ENCODE results near the gene KLHDC10.
"Not testable (repeated sequence)": the region's sequence is repeated elsewhere in the genome, so short reads cannot be mapped to it uniquely, and the experiment has no call there.

DNA sequence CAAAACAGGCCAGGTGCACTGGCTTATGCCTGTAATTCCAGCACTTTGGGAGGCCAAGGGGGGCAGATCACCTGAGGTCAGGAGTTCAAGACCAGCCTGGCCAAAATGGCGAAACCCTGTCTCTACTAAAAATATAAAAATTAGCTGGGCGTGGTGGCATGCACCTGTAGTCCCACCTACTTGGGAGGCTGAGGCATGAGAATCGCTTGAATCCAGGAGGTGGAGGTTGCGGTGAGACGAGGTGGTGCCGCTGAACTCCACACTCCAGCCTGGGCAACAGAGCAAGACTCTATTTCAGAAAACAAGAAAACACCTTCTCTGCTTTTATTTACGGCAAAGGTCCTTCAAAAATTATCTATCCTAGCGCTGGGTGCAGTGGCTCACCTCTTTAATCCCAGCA is 15.1 kb upstream of the KLHDC10 start:
- not testable (repeated sequence) for TF ChIP-seq ZFX (IDR thresholded peaks at IDR 0.05; ENCODE audit: borderline replicate concordance)
- TF ChIP-seq, protein P1, sequence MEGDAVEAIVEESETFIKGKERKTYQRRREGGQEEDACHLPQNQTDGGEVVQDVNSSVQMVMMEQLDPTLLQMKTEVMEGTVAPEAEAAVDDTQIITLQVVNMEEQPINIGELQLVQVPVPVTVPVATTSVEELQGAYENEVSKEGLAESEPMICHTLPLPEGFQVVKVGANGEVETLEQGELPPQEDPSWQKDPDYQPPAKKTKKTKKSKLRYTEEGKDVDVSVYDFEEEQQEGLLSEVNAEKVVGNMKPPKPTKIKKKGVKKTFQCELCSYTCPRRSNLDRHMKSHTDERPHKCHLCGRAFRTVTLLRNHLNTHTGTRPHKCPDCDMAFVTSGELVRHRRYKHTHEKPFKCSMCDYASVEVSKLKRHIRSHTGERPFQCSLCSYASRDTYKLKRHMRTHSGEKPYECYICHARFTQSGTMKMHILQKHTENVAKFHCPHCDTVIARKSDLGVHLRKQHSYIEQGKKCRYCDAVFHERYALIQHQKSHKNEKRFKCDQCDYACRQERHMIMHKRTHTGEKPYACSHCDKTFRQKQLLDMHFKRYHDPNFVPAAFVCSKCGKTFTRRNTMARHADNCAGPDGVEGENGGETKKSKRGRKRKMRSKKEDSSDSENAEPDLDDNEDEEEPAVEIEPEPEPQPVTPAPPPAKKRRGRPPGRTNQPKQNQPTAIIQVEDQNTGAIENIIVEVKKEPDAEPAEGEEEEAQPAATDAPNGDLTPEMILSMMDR (IDR thresholded peaks at IDR 0.05): not testable (repeated sequence)
